Stimulated activated CD4-positive, alpha-beta T cell treated with anti-CD3 and anti-CD28 coated beads, Interleukin-1b, Interleukin-23, amount 100 ng/mL, for 4 hours (primary cell): Measurements from ENCODE around the gene RBM44.

Source experiments
- DNase-seq, 2 donors: peaks; one replicate each; pipeline ENCODE4 v3.0.0-alpha.2; 2020; ENCODE audit warnings: low read depth in 2 of 2

RBM44 gene

DNA sequence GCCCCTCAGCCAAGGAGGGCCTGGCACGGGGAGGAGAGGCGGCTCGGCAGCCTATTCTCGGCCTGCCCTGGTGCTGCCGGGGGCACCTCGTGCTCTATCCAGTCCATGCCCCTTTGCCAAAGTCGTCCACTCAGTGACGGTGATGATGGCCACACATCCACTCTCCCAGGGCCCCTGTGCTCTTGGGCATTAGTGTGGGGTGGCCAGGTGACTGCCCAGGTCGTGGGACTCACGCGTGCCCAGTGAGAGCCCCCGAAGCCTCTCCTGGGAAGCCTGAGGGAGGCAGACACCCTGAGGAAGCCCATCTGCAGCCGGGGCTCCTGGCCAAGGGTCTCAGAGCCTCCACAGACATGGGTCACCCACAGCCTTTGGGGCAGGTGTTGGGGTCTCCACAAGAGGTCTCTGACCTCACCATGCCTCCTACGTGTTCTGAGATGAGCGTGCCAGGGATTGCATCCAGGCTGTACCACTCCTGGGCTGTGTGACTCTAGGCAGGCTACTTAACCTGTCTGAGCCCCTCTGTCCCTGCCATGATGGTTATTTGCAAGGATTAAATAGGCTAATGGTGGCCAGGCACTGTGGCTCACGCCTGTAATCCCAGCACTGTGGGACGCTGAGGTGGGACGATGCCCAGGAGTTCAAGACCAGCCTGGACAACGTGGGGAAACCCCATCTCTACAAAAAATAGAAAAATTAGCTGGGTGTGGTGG, 73.8 kb downstream of the RBM44 start:
- DNase-seq: no peak

GRCh38 chr2:237873421-237873831, 74.8 kb downstream of the RBM44 start:
- DNase-seq: no peak

DNA sequence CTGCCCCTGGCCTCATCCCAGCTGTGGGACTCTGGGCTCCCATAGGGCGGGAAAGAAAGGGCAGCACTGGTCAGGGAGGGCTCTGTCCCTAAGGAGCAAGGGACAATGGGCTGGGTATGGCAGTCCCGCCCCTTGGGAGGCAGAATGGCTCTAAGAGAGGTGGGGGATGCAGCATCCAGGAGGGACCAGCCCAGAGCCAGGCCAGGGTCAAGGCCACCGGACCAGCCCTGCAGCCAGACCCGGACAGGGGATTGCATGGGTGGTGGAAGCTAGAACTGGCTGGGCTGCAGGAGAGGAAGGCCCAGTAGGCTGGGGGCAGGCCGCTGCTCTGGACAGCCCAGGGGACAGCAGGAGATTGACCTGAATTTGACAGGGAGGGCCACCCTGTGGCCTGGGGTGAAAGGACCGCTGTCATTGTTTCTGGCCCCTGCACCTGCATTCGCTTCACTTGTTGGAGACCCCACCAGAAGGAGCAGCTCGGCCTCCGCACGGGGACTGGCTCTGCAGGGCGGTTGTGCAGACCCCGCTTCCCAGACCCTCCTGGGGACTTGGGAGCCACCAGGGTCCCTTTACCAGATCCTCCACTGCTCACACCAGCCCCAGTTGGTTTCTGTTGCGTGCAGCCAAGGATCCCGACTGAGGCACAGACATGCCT, 75.4 kb downstream of the RBM44 start:
- no peak for DNase-seq

DNA sequence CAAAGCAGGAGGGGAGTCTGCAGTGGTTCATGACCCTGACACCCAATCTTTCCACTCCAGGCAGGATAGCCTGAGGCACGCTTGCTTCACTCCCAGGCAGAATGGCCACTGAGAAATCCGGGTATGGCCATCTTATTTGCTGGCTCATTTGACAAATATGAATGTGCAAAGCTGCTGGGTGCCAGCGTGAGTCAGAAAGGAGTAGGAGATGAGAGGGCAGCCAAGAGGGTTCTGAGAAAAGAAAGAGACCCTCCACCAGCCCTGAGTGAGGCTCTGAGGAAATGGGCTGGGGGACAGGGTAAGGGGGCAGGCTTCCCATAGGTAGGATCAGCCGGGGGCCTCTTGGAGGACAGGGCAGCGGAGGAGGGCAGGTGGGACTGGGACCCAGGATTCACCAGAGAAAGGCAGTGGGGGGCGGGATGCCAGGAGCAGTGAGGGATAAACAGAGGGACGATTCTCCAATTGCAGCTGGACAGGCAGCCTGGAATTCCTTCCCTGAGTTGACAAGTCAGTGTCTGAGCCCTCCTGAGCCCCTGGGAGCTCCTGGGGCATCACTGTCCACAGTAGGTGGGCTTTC, 76.1 kb downstream of the RBM44 start:
- DNase-seq: no peak

DNA sequence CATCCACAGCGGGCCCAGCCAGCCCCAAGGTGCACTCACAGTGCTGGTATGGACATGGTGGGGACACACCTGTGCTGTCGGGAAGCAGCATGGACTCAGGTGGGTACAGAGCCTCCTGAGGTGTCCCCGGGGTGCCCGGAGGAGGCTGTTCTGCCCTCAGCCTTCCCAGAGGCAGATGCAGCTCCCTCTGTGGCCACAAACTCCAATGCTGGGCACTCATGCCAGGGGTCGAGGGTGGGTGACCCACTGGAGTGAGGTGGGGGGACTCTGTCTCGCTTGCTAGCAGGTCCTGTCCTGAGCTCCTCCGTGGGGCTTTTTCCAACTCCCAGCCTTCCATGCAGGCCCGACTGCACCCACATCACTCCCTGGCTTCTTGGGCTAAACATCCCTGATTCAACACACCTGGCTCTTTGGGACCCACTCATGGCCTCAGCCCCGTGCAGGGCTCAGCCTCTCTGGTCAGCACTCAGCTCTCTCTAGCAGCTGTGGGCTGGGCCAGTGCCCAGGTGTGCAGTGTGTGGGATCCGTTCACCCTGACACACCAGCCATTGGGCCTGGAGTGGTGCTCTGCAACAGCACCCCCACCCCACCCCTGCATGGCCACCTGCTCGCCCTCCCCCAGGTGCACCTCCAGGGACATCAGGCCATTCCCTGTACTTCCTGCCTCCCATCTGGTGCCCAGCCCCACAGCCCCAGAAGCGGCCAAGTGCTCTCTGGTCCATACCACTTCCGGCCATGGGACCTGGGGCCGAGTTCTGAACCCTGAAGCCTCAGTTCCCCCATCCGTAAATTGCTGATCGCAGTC, 76.9 kb downstream of the RBM44 start:
- DNase-seq: no peak

- no peak for DNase-seq
Measured at GRCh38 chr2:237876061-237876526, 77.5 kb downstream of the RBM44 start.

- no peak for DNase-seq
Measured at GRCh38 chr2:237876532-237876931, 78.0 kb downstream of the RBM44 start.

- DNase-seq: no peak
Measured at GRCh38 chr2:237876951-237877491, 78.4 kb downstream of the RBM44 start.

DNA sequence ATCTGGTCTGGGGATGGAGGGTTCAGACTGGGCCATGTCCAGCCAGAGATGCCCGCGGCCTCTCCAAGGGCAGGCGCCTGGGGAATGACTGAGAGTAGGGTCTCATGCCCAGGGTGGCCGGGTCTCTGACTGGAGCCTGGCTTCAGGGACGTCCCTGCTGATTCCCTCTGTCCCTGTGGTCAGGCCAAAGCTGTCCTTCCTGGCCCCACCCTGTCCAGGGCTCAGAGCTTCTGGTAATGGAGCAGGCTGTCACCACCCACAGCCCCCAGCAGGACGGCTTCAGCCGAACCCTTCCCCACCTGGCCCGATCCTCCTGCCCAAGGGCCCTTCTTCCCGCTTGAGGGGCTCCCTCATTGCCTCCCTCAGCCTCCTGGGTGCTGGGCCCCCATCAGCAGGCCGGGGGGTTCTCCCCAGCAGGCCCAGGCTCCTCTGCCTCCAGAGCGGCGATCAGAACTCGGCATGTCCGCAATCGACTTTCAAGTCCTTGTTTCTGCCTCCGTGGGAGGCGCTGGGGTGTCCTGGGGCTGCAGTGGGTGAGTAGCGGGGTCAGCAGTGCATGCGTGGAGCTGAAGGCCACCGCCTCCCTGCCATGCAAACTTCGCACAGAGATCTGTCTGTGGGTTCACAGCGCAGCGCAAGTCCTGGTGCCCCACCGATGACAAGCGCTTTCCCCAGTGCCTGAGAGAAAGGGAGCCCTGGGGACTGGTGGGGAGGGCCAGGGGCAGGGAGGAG, 79.2 kb downstream of the RBM44 start:
- no peak for DNase-seq

- DNase-seq: no peak
Measured at GRCh38 chr2:237878321-237879057, 79.9 kb downstream of the RBM44 start.

DNA sequence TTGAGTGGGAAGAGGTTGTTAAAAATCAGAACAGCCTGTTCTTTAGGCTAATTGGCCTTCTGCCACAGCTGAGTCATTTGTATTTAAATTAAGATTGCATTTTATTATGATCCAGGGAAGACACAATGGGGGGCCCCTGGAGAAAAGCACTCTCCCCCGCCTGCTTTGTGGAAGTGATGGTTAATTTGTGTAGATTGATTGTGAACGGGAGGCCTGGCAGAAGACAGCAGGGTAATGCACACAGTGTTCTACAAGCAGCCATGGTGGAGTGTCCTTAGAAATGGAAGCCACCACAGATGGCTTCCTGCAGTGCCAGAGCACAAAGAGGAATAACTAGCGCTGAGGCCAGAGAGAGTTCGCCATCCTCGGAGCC, 80.5 kb downstream of the RBM44 start:
- DNase-seq: no peak

GRCh38 chr2:237879991-237880560, 81.5 kb downstream of the RBM44 start:
- DNase-seq: no peak

DNA sequence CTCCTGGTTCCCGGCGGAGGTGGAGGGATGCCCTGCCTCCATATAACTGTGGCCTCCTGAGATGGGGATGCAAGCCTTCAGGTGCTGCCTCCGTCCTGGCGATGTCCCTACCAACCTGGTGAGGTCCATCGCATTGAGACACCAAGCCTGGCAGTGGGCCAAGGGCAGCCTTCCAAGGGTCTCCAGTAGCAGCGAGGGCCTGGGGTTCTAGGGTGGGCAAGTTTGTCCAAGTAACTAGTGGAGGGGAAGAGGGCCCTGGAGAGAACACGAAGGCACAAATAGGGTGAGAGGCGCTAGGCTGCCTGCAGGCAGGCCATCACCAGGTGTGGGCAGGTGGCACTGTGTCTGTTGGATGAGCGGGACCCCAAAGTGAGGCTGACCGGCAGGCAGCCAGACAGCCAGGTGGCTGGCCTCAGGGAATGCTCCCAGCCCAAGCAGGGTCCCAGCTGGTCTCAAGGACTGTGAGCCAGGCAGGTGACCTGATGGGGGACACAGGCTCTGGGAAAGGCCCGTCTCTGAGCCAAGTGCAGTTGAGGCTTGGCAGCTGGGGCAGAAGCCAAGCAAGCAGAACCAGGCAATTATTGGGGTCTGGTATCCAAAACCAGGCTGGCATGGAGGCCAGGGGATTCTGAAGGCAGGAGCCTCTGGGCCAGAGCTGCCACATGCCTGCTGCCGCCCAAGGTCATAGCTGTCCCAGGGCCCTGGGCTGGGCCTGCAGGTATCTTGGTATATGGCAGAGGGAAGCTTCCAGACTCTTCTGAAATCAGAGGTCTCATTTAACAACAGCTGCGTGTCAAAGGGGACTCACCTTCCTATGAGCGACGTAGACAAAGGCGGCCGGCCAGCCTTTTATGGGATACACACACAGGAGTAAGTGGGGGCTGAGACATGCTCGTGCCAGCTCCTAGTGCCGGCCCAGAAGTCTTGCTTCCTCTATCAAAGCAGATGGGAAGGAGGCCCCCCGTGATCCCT, 84.2 kb downstream of the RBM44 start:
- no peak for DNase-seq

GRCh38 chr2:237883951-237884446, 85.4 kb downstream of the RBM44 start:
- DNase-seq: no peak

DNA sequence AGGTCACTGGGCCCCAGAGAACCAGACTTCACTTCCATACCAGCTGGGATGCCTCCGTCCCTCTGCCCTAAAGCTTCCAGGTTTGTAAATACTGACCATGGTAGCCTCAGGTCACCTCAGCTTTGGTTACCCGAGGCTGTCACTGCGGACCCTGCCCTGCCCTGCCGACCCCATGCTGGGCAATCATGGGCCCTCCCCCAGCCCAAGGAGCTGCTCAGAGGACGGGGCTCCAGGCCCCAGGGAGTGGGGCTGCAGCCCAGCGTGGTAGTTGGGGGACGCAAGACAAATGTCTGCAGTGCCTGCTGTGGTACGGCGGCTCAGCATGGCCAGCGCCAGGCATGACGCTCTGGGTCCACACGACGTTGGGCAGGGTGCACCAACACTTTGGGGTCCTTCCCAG, 86.1 kb downstream of the RBM44 start:
- no peak for DNase-seq

DNA sequence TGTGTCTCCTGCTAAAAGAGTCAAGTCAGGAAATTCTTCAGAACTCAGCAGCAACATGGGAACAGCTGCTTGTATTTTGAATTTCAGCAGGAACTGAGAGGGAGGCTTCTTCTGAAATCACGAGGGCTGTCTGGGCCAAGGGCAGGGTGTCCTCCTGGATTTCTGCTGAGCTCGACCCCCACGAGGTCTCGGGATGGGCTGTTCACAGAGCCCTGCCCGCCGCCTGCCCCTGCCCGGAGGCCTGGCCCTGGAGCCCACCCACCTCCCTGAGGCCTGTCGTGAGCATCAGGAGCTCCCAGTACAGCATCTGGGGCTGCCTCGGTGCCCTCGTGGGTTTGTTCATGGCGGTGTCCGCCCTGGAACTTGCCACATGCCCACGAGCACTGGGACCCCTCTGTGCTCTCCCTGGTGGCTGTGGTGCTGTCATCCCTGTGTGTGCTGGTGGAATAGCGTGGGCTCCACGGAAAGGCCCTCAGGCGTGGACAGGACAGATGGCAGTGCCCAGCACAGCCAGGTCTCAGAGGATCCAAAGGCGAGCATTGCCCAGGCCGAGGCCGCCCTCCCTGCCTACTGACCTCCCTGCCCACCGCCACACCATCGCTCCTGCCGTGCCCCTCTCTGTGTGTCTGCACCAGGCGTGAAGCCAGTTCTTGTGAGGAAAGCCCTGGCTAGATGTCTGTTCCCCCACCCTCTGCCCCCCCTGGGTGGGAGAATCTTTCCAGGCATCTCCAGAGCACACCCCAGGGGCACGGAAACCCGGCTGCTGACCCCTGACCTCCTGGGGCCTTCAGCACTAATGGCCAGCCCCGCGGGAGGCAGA, 86.7 kb downstream of the RBM44 start:
- no peak for DNase-seq

GRCh38 chr2:237885931-237886684, 87.5 kb downstream of the RBM44 start:
- no peak for DNase-seq
